ENCODE data around the gene SEMA3A.

- no peak for TF ChIP-seq CTCF (IDR thresholded peaks at IDR 0.05; ENCODE audit: low read depth, low read length)
- no peak for TF ChIP-seq EZH2phosphoT487 (IDR thresholded peaks at IDR 0.05; ENCODE audit: low read depth)
These were observed 105.8 kb downstream of the SEMA3A start for GRCh38 chr7:84088802-84089201.

All from OCI-LY3 (cell line).